Inferior parietal cortex (tissue), 1 donor: ENCODE results near the gene CGAS.
"Not testable (repeated sequence)": the region's sequence is repeated elsewhere in the genome, so short reads cannot be mapped to it uniquely, and the experiment has no call there.

Experiments
- DNase-seq: peaks from one replicate; pipeline ENCODE4 v3.0.0-alpha.2; 2016; ENCODE audit errors: extremely low spot score

The CGAS gene

DNA sequence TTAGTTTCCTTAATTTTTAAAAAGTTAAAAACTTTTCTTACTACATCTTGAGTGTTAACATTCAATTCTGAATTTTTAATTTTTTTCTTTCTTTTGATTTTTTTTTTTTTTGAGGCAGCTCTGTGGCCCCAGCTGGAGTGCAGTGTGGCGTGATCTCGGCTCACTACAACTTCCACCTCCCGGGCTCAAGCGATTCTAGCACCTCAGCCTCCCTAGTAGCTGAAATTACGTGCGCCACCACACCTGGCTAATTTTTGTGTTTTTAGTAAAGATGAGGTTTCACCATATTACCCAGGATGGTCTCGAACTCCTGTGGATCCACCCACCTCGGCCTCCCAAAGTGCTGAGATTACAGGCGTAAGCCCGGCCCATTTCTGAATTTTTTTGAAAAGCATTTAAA is 56.2 kb downstream of the CGAS start:
- DNase-seq = no peak

DNA sequence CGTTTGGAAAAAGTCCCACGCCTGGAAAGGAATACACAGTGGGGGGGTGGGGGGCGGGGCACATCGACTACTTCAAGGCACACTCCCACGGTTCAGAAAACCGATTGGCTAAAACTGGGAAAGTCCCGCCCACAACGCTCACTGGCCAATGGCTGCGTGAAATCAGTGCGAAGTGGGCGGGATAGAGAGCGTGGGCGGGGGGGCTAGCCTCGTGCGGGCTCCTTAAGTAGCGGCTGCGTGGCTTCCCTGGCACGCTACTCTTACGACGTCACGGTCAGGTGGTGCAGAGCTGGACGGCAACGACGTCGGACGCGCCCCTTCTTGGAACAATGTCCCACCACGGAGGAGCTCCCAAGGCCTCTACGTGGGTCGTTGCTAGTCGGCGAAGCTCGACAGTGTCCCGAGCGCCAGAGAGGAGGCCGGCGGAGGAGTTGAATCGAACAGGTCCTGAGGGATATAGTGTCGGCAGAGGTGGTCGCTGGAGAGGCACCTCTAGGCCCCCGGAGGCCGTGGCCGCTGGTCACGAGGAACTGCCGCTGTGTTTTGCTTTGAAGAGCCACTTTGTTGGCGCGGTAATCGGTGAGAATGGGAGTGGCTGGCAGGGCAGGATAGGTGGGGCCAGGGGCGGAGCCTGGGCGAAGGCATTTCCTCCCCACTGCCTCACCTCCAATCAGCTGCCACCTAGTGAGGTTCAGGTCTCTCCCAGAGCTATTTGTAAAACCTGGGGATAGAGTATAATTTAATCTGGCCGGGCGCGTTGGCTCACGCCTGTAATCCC is 57.3 kb downstream of the CGAS start, which contains the start of gene DDX43:
DDX43 (plus strand) TSS at position 252 of the 778 bp plus-strand sequence; CDS start at position 330, 78 bp downstream.
- no peak for DNase-seq

DNA sequence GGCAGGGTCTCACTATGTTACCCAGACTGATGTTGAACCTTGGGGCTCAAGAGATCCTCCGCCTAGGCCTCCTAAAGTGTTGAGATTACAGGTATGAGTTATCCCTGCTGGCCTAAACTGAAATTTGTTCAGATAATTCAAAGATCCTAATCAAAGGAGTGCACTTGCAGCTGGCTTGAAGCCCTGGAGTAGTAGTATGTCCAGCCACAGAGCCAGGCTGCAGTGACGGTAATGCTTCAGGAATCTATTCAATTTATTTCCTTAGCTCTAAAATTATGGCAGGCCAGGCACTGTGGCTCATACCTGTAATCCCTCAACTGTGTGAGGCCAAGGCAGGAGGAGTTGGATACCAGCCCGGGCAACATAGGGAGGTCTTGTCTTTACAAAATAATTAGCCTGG is 58.8 kb downstream of the CGAS start:
- DNase-seq = no peak

DNA sequence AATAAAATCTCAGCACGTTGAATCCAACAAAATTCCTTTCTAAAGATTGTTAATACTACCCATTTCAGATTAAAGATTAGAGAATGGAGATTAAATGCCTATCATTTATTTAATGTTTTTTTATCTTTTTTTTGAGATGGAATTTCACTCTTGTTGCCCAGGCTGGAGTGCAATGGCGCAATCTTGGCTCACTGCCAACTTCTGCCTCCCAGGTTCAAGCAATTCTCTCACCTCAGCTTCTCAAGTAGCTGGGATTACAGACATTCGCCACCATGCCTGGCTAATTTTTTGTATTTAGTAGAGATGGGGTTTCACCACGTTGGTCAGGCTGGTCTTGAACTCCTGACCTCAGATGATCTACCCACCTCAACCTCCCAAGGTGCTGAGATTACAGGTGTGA is 59.9 kb downstream of the CGAS start:
- DNase-seq = not testable (repeated sequence)

DNA sequence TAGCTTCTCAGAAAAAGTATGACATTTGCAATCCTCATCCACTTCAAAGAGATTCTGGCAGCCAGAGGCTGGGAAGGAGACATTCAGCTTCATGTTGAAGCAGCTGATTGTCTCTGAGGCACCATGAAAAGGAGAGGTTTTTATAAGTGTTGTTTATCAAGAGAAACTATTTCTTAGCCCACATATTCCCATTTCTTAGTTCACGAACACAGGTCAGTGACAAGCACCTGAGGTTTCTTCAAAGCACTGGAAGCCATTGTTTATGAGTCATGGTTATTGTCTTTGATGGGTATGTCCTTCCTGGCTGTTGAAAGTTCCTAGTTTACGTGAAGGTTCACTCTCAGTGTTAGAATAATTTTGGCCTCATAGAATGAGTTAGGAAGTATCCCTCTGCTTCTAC is 60.4 kb downstream of the CGAS start:
- DNase-seq = no peak

DNA sequence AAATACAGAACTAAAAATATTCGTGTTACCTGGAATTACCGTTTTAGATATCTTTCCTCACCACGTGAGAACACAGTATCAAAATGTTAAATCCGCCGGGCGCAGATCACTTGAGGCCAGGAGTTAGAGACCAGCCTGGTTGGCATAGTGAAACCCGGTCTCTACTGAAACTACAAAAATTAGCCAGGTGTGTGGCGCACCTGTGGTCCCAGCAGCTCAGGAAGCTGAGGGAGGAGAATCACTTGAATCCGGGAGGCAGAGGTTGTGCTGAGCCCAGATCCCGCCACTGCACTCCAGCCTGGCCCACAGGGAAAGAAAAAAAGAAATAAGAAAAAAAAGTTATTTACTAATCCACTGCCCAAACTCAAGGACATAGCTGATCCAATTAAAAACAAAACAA is 62.2 kb downstream of the CGAS start:
- DNase-seq = no peak

DNA sequence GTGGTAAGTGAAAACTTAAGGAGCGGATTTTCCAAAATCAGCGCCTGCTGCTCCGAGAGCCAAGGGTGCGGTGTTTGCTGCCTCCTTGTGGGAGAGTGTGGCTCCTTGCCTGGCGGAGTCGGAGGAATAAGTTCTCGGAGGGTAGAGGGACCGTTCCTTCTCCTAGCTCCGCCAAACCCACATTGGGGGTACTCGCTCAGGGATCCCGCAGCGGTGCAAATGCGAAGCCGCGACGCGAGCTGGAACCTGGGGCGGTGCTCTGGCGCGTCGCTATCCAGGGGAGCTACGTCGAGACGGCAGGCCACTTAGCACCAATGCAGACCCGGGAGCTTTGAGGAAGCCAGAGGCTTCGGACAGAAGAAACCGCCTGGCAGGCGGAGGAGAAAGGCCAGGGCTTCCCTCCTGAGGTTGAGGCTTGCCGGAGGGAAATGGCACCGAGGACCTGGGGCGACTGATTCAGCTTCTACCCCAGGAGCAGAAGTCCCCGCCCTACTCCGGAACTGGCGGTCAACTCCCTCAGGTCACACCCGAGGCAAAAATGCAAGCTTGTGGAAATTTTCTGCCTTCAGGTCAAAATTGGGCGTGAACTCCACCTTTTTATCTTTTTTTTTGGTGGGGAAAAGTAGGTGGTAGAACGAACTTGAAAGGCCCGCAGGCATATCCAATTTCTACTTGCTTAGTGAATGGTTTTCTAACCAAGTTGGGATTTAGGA is 63.1 kb downstream of the CGAS start:
- DNase-seq = peak; percentile 44

DNA sequence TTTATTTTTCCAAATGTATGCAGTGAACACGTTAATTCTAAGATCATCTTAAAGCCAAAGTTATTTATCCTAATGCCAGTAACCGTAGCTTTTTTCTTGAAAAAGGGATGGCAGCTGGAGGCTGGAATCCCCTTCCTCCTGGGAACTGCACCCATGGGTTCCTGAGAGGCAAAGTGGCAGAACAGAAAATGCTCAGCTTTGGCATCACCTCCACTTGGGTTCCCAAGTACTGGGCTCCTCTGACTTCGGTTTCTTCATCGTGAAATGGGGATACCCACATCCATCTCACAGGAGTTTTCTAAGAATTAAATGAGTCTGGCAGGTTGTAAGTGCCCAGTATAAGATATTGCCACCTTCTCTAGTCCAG is 63.7 kb downstream of the CGAS start:
- no peak for DNase-seq

DNA sequence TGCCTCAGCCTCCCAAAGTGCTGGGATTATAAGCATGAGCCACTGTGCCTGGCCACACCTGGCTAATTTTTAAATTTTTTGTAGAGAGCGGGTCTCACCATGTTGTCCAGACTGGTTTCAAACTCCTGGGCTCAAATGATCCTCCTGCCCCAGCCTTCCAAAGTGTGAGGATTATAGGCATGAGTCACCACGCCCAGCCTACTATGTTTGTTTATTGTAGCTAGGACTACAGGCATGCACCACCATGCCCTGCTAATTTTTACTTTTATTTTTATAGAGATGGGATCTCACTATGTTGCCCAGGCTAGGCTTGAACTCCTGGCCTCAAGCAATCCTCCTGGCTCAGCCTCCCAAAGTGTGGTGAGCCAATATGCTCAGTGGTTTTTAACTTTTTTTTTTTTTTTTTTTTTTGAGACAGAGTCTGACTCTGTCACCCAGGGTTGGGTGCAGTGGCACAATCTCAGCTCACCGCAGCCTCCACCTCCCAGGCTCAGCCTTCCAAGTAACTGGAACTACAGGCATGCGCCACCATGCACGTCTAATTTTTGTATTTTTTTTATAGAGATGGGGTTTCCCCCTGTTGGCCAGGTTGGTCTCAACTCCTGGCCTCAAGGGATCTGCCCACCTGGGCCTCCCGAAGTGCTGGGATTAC is 69.5 kb downstream of the CGAS start:
- DNase-seq = no peak

DNA sequence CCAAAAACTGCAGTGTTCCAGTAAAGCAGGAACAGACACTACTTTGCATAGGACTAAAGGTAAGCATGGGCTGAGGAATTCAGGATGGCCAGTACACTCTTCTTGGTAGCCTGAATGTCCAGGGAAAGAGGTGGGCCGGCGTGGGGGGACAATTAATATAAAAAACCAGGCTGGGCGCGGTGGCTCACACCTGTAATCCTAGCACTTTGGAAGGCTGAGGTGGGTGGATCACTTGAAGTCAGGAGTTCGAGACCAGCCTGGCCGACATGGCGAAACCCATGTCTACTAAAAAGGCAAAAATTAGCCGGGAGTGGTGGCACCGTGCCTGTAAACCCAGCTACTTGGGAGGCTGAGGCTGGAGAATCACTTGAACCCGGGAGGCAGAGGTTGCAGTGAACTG is 70.6 kb downstream of the CGAS start:
- DNase-seq = not testable (repeated sequence)

DNA sequence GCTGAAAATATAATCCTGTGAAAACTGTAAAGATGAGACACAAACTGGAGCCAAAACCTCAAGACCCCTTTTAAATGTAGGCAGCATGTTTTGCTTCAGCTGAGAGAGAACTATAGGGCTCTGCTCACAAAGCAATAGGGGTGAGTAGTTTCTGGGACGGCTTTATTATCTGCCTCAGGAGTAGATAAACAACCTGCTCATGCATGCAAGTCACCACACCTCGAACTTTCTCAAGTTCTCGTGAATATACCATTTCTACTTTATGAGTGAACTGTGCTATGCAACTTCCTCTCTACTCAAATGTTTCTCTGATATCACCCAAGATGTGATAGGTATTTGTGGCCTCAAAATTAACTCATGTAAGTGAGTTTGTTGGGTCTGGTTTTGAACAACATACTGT is 74.9 kb downstream of the CGAS start:
- DNase-seq = no peak

DNA sequence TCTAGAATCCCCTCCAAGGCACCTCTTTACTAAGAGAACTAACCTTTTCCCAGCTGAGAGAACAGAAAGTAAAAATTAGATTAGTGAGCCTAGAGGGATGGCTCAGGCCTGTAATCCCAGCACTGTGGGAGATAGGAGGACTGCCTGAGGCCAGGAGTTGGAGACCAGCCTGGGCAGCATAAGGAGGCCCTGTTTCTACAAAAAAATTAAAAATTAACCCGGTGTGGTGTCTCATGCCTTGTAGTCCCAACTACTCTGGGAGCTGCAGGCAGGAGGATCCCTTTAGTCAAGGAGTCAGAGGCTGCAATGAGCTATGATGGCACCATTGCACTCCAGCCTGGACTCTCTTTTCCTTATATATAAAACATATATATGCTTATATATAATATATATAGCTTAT is 76.9 kb downstream of the CGAS start:
- DNase-seq = no peak
